SK-N-SH (cell line): ENCODE results near the gene ACAT2. TPM values are rescaled to one million over a fixed set of nuclear protein-coding genes. Genes with fewer than 3 reads are reported as not detected.

ENCODE experiments used
- CTCF ChIA-PET: fragments of 300-600, 350-600 bp; formaldehyde crosslinking; extraction: SDS; loops from one replicate; lab custom pipeline; 2021; lab: Yijun Ruan, JAX
- POLR2A ChIA-PET: fragments of 350-600 bp; sonication (Branson Sonifier 250); formaldehyde crosslinking; extraction: SDS; loops from one replicate; lab custom pipeline; 2020; ENCODE audit warnings: antibody characterized with exemption, inconsistent platforms; lab: Yijun Ruan, JAX
- DNase-seq: peaks from one replicate; pipeline ENCODE4 v3.0.0; 2012
- H2AFZ ChIP-seq: fragments of 200-600 bp; sonication (generic); 2 replicates; pipeline ENCODE4 v1.8.1; 2016; ENCODE audit warnings: antibody characterized with exemption, mild to moderate bottlenecking, low read depth
- H3F3A ChIP-seq: fragments of 200-600 bp; sonication (generic); replicated peaks from 2 replicates; pipeline ENCODE3; 2016; ENCODE audit warnings: antibody characterized with exemption, mild to moderate bottlenecking; ENCODE audit not compliant: insufficient read depth
- H3K27ac ChIP-seq, 2 experiments: fragments of 200-500 bp in 1 of 2; fragments of 200-600 bp in 1 of 2; sonication (Bioruptor generic) in 1 of 2; sonication (generic), shearing (Covaris generic) in 1 of 2; 2 replicates each; pipeline versions ENCODE4 v1.5.1 to v1.6.1; 2014 to 2016; ENCODE audit warnings: low read depth in 2 of 2, inconsistent platforms in 1 of 2, low read length in 1 of 2, mild to moderate bottlenecking in 1 of 2, mixed read lengths in 1 of 2
- H3K27me3 ChIP-seq: fragments of 200-600 bp; sonication (generic), shearing (Covaris generic); 2 replicates; pipeline ENCODE4 v1.6.1; 2016; ENCODE audit warnings: mixed run types; ENCODE audit not compliant: insufficient read depth
- H3K36me3 ChIP-seq, 2 experiments: fragments of 200-500 bp in 1 of 2; fragments of 200-600 bp in 1 of 2; sonication (Bioruptor generic) in 1 of 2; sonication (generic) in 1 of 2; replicated peaks in 1 of 2; 2 replicates each; pipeline versions ENCODE3 to v1.5.1; 2014 to 2016; ENCODE audit warnings: low read length in 1 of 2, mild to moderate bottlenecking in 1 of 2; ENCODE audit not compliant: insufficient read depth in 2 of 2, control insufficient read depth in 1 of 2
- H3K4me1 ChIP-seq, 2 experiments: fragments of 200-500 bp in 1 of 2; fragments of 200-600 bp in 1 of 2; sonication (Bioruptor generic) in 1 of 2; sonication (generic), shearing (Covaris generic) in 1 of 2; 2 replicates each; pipeline versions ENCODE4 v1.5.1 to v1.6.1; 2014 to 2016; ENCODE audit warnings: low read depth in 1 of 2, low read length in 1 of 2, mixed run types in 1 of 2; ENCODE audit not compliant: insufficient read depth in 2 of 2, control insufficient read depth in 1 of 2
- H3K4me2 ChIP-seq: fragments of 200-600 bp; sonication (generic), shearing (Covaris generic); 2 replicates; pipeline ENCODE4 v1.6.1; 2017; ENCODE audit warnings: mixed run types
- H3K4me3 ChIP-seq, 2 experiments: fragments of 200-500 bp in 1 of 2; fragments of 200-600 bp in 1 of 2; sonication (Bioruptor generic) in 1 of 2; sonication (generic), shearing (Covaris generic) in 1 of 2; 2 replicates each; pipeline versions ENCODE4 v1.5.1 to v1.8.1; 2014 to 2016; ENCODE audit warnings: low read depth in 2 of 2, inconsistent platforms in 1 of 2, low read length in 1 of 2, mild to moderate bottlenecking in 1 of 2, mixed read lengths in 1 of 2, moderate library complexity in 1 of 2
- H3K79me2 ChIP-seq: fragments of 200-600 bp; sonication (generic); 2 replicates; pipeline ENCODE4 v1.8.1; 2017; ENCODE audit warnings: mild to moderate bottlenecking; ENCODE audit not compliant: insufficient read depth
- H3K9ac ChIP-seq: fragments of 200-600 bp; sonication (generic); 2 replicates; pipeline ENCODE4 v1.6.1; 2017; ENCODE audit warnings: mixed run types
- H3K9me2 ChIP-seq: fragments of 200-600 bp; sonication (generic); 2 replicates; pipeline ENCODE4 v1.6.1; 2017; ENCODE audit warnings: mixed run types
- H3K9me3 ChIP-seq: fragments of 200-600 bp; sonication (generic); 2 replicates; pipeline ENCODE4 v1.6.1; 2017; ENCODE audit warnings: mixed run types, mild to moderate bottlenecking, moderate library complexity
- H4K20me1 ChIP-seq: fragments of 200-600 bp; sonication (generic); 2 replicates; pipeline ENCODE4 v1.6.1; 2017; ENCODE audit warnings: mild to moderate bottlenecking, mixed run types; ENCODE audit not compliant: insufficient read depth
- CHD2 ChIP-seq: fragments of 150-350 bp; IDR thresholded peaks from 2 replicates; pipeline ENCODE4 v1.6.1; 2018; ENCODE audit warnings: low read length; ENCODE audit not compliant: partially characterized antibody
- CTCF ChIP-seq: fragments of 200-600 bp; sonication (generic); IDR thresholded peaks from 2 replicates; pipeline ENCODE4 v1.6.1; 2017; ENCODE audit warnings: antibody characterized with exemption, mild to moderate bottlenecking, moderate library complexity
- ELF1 ChIP-seq: IDR thresholded peaks from 2 replicates; pipeline ENCODE4 v1.4.0; 2012
- EZH2phosphoT487 ChIP-seq: fragments of 200-600 bp; sonication (generic); IDR thresholded peaks from 2 replicates; pipeline ENCODE4 v1.6.1; 2017; ENCODE audit warnings: low read depth, mixed run types, mild to moderate bottlenecking, antibody characterized with exemption, moderate library complexity, borderline replicate concordance
- FOSL2 ChIP-seq: IDR thresholded peaks from 2 replicates; pipeline ENCODE4 v1.4.0; 2012; ENCODE audit warnings: low read depth, mild to moderate bottlenecking, moderate library complexity, borderline replicate concordance
- GATA2 ChIP-seq: sonication (generic); formaldehyde crosslinking; IDR thresholded peaks from 2 replicates; pipeline ENCODE4 v1.5.0; 2020; ENCODE audit warnings: mild to moderate bottlenecking, missing genetic modification reagents
- JUND ChIP-seq: IDR thresholded peaks from 2 replicates; pipeline ENCODE4 v1.4.0; 2012
- MAX ChIP-seq: IDR thresholded peaks from 2 replicates; pipeline ENCODE4 v1.4.0; 2012; ENCODE audit warnings: low read depth
- MEF2A ChIP-seq: IDR thresholded peaks from 2 replicates; pipeline ENCODE4 v1.4.0; 2012; ENCODE audit warnings: low read depth, borderline replicate concordance
- NFIC ChIP-seq: IDR thresholded peaks from 2 replicates; pipeline ENCODE4 v1.4.0; 2012; ENCODE audit warnings: borderline replicate concordance
- RCOR1 ChIP-seq: fragments of 150-350 bp; IDR thresholded peaks from 2 replicates; pipeline ENCODE4 v1.6.1; 2017; ENCODE audit warnings: antibody characterized with exemption, low read length
- RXRA ChIP-seq: IDR thresholded peaks from 2 replicates; pipeline ENCODE4 v1.4.0; 2012; ENCODE audit warnings: low read depth, mild to moderate bottlenecking, borderline replicate concordance
- TCF12 ChIP-seq: IDR thresholded peaks from 2 replicates; pipeline ENCODE4 v1.4.0; 2012
- USF1 ChIP-seq: IDR thresholded peaks from 2 replicates; pipeline ENCODE4 v1.4.0; 2012; ENCODE audit warnings: low read depth, borderline replicate concordance
- YY1 ChIP-seq: IDR thresholded peaks from 2 replicates; pipeline ENCODE4 v1.4.0; 2012; ENCODE audit warnings: low read depth, mild to moderate bottlenecking
- ZBTB33 ChIP-seq: IDR thresholded peaks from 2 replicates; pipeline ENCODE4 v1.4.0; 2012; ENCODE audit warnings: low read depth, borderline replicate concordance
- WGBS: methylation state at CpG from one replicate; pipeline ENCODE4 v1.1.6; 2017; ENCODE audit warnings: low lambda C conversion rate; 5-methylcytosine and 5-hydroxymethylcytosine counted together
- polyA plus RNA-seq, 3 experiments: library from polyadenylated mRNA; depleted of rRNA; stranded (reverse); fragments of >200 nt; gene quantifications; 2 replicates each; pipeline ENCODE4 v1.2.3, GENCODE V29; 2012

Gene ACAT2
- polyA plus RNA-seq, 1 of the 3 experiments (the other 2 are of a cell fraction) = 13.1 TPM

- Histone ChIP-seq H4K20me1 (no peaks in the 10 kb centered on the region), H3K36me3 (no peaks in the 10 kb centered on the region), H3K9ac (no peak overlapping the region), H3K9me2 (no peaks in the 10 kb centered on the region), H3K27me3 (no peaks in the 10 kb centered on the region), H3K4me3 (no peak overlapping the region), H3K4me1 (no peaks in the 10 kb centered on the region), H3K27ac (no peak overlapping the region), H3F3A (no peaks in the 10 kb centered on the region), H3K9me3 (no peaks in the 10 kb centered on the region), H2AFZ (no peak overlapping the region), H3K4me2 (no peak overlapping the region), H3K79me2 (no peaks in the 10 kb centered on the region)
- no peak for DNase-seq
- WGBS = 89% methylated on average over 8 of the region's 9 CpGs
- POLR2A ChIA-PET = no interaction called here
- TF ChIP-seq YY1 = no peak
- TF ChIP-seq TCF12 = no peak
- TF ChIP-seq CHD2 = no peak
- no peak for TF ChIP-seq JUND
- TF ChIP-seq GATA2 (CRISPR knock-in tag) = no peak
- no peak for TF ChIP-seq CTCF
- TF ChIP-seq ZBTB33 = no peak
- TF ChIP-seq RXRA = no peak
- TF ChIP-seq RCOR1 = no peak
- TF ChIP-seq NFIC = no peak
- no peak for TF ChIP-seq USF1
- no peak for TF ChIP-seq FOSL2
- TF ChIP-seq MEF2A = no peak
- TF ChIP-seq MAX = no peak
- TF ChIP-seq EZH2phosphoT487 = no peak
- TF ChIP-seq ELF1 = no peak
- CTCF ChIA-PET = no interaction called here
Measured at GRCh38 chr6:159806021-159806458, 44.2 kb downstream of the ACAT2 start.
